NCI-H2227 (cell line): ENCODE results near the gene CEND1.

Experiments
- DNase-seq: peaks from one replicate; lab custom pipeline; 2025; ENCODE audit not compliant: unreplicated experiment; lab: John Stamatoyannopoulos, UW

Gene CEND1

DNA sequence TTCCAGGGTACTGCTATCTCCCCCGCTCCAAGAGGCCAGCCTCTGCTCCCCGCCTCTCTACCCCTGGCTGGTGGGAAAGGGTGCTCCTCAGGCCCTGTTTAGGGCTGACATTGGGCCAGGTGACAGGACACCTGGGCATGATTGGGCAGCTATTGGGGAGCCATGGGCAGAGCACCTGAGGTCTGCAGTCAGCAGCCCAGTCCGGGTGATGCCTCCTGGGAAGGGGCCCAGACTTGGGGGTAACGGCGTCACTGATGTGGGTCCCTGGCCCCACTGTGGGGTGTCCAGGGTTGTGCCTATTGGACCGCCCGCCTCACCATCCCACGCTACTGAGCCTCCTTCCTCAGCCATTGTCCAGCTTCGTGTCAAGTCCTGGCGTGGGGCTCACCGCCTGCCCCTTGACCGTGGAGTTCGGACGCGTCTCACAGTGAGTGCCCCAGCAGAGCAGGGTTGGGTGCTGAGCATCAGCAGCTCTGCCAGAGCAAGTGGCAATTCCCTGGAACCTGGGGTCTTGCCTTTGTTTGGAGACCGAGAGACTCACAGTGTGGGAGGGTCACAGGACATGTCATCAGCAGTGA, 9.8 kb downstream of the CEND1 start:
- no peak for DNase-seq

- DNase-seq: no peak
Observed at GRCh38 chr11:778976-779954, 10.6 kb downstream of the CEND1 start.

GRCh38 chr11:777288-778255, 12.3 kb downstream of the CEND1 start, which contains the start of gene GATD1:
GATD1 (minus strand) TSS chr11:777487; CDS start chr11:777462, 25 bp downstream.
- peak; percentile 97 for DNase-seq

GRCh38 chr11:776561-777287, 13.2 kb downstream of the CEND1 start:
- DNase-seq: peak; percentile 76

GRCh38 chr11:776263-776560, 13.7 kb downstream of the CEND1 start:
- no peak for DNase-seq

GRCh38 chr11:774873-775592, 14.9 kb downstream of the CEND1 start:
- no peak for DNase-seq

GRCh38 chr11:773830-774229, 16.1 kb downstream of the CEND1 start:
- no peak for DNase-seq

DNA sequence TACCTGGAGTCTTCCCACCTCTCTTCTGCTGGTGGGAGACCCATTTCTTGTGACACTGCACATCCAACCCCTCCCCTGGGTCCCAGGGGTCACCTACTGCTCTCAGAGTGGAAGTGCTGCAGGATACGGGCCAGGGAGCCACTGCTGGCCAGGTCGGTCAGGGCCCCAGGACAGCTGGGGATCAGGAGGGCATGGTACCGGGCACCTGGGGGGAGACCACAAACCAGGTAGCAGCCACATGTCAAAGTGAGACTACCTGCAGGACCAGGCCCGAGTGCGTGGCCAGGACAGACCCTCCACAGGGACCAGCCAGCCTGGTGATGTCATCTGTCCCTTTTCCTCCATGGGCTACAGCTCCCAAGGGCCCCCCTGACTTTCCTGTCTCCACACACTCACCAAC, 16.5 kb downstream of the CEND1 start:
- DNase-seq: no peak

DNA sequence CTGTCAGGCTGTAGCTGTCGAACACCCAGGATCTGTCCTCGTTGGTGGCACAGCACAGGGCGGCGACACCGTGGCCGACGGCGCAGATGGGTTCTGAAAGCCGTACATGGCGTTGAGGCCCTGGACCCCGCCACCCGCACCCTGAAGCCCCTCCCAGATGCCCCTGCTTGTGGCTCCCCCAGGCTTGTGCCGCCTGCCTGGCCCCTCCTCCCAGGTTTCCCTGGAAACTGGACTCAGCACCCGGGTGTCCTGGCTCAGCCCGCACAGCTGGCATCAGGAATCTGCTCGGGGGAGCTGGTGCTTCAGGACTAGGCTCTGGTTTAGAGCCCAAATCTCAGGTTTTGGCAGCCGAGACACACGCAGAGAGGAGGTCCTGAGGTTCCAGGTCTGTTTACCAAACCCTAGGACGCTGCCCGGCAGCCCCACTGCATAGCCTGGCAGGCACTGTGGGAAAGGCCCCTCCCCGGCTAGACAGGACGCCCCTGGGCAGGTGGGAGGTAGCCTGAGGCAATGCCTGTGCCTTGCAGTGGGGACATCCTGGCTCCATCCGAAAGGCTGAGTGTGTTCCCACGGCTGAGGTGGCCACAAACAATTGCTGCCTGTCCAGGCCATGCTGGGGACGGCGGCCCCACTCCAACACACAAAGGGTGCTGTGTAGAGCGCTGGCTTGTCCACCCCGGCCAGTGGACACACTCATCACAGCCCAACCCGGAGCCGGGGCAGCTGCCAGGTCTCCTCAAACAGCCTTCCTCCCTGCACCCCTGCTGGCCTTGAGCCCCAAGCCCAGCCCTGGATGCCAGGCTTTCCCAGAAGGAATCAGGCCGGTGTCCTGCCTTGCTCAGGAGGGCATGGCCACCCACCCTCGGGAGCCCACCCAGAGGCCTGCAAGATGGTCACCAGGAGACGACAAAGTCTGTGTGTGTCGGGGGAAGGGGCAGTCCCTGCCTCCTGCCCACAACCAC, 17.2 kb downstream of the CEND1 start:
- no peak for DNase-seq

GRCh38 chr11:771617-772204, 18.2 kb downstream of the CEND1 start:
- DNase-seq: no peak

GRCh38 chr11:770642-771616, 19.0 kb downstream of the CEND1 start:
- DNase-seq: no peak

GRCh38 chr11:769887-770641, 19.8 kb downstream of the CEND1 start:
- no peak for DNase-seq

DNA sequence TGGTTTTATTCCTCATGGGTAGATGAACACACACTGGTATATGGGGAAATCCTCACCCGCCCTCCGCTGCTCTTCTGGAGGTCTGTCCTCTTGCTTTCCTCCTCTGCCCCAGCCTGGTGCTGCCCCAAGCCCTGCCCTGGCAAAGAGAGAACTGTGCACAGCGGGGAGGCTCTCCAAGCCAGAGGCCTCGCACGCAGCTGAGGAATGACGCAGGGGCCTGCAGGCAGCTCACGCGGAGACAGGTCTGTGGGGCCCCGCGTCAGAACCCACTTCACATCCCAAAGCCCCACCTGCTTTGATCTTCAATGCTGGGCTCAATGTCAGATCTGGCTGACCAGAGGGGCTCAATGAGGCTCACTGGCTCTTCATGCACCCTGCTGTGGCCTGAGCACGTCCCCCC, 22.7 kb downstream of the CEND1 start:
- DNase-seq: peak; percentile 39

DNA sequence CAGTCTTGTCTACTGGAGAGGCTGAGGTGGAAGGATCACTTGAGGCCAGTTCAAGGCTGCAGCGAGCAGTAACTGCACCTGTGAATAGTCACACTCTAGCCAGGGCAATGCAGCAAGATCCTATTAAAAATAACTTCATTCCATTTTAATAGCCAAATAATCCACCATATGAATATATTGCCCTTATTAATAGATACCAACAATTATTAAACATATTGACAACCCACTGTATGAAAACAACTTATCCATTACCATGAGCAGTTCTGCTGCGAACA, 23.0 kb downstream of the CEND1 start:
- DNase-seq: no peak

DNA sequence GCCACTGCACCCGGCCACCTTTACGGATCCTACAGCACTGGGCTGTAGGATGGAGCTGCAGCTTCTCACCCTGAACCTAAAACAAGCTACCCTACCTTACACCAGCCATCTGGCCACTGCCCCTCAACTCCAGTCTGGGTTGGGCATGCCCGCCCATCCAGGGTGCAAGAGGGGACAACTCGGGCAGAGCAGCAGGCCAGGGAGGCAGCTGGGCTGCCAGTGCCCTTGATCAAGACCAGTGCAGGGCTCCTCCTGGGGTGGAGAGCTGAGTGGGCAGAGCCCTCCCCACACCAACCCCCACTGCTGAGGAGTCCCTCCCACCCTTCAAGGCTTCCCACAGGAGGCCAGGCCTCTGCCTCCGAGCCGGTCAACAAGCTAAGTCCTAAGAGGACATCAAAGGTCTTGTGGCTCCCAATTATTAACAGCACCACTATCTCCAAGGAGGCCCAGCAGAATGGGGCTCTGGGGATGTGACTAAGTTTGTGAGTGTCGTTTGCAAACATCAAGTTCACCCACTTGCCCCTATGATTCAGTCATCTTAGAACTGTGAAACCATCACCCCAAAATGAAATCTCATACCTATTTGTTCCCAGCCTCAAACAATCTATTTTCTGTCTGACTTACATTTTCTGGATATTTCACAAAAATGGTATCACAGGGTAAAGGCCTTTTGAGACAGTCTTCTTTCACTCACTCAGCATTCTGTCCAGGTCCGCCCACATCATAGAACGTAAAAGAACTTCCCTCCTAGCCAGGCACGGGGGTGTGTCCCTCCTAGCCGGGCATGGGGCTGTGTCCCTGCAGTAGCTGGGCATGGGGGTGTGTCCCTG, 23.6 kb downstream of the CEND1 start:
- DNase-seq: no peak

DNA sequence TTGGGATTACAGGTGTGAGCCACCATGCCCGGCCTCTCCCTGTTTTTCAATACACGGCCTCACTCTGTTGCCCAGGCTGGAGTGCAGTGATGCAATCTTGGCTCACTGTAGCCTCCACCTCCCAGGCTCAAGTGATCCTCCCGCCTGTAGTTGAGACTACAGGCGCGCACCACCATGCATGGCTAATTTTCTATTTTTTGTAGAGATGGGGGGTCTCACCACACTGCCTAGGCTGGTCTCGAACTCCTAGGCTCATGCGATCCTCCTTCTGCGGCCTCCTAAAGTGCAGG, 24.1 kb downstream of the CEND1 start:
- DNase-seq: no peak
